Activated T-helper 1 cell treated with anti-CD3 and anti-CD28 coated beads, Interleukin-12 subunit alpha, Interleukin-12 subunit beta, Interleukin-2, Interleukin-4 antibody, amounts not matched to agents 30 ng/mL and 10 ng/mL and 1 ng/mL, durations not matched to agents 14 hours and 24 hours and 36 hours (primary cell): ENCODE measurements around the gene SLC22A6. TPM values are rescaled to one million over a fixed set of nuclear protein-coding genes. Genes with fewer than 3 reads are reported as not detected.

ENCODE experiments used
- DNase-seq: peaks from one replicate; pipeline ENCODE4 v3.0.0; 2021; ENCODE audit warnings: low spot score
- H3K27ac Mint-ChIP-seq: one replicate; pipeline ENCODE4 v1.8.0; 2021; ENCODE audit warnings: mild to moderate bottlenecking, mixed read lengths
- H3K27me3 Mint-ChIP-seq: one replicate; pipeline ENCODE4 v1.8.0; 2022; ENCODE audit warnings: mild to moderate bottlenecking, moderate library complexity, mixed read lengths; ENCODE audit not compliant: insufficient read depth
- H3K36me3 Mint-ChIP-seq: one replicate; pipeline ENCODE4 v1.8.0; 2021; ENCODE audit warnings: low read depth, mixed read lengths
- H3K4me1 Mint-ChIP-seq: one replicate; pipeline ENCODE4 v1.8.0; 2021; ENCODE audit warnings: low read depth, mixed read lengths
- H3K4me3 Mint-ChIP-seq: one replicate; pipeline ENCODE4 v1.8.0; 2021; ENCODE audit warnings: mild to moderate bottlenecking, moderate library complexity, mixed read lengths
- H3K9me3 Mint-ChIP-seq: one replicate; pipeline ENCODE4 v1.8.0; 2021; ENCODE audit warnings: mixed read lengths
- intact Hi-C: fragments of 100-400 bp; cut with micrococcal nuclease; formaldehyde crosslinking; loops from one replicate; pipeline ENCODE4 v1.15.1; 2024
- total RNA-seq: library from RNA; stranded (reverse); gene quantifications from 2 replicates; pipeline ENCODE4 v1.2.3, GENCODE V29; 2022

Gene SLC22A6
- total RNA-seq, 1 donor from 2014 or later = not detected

DNA sequence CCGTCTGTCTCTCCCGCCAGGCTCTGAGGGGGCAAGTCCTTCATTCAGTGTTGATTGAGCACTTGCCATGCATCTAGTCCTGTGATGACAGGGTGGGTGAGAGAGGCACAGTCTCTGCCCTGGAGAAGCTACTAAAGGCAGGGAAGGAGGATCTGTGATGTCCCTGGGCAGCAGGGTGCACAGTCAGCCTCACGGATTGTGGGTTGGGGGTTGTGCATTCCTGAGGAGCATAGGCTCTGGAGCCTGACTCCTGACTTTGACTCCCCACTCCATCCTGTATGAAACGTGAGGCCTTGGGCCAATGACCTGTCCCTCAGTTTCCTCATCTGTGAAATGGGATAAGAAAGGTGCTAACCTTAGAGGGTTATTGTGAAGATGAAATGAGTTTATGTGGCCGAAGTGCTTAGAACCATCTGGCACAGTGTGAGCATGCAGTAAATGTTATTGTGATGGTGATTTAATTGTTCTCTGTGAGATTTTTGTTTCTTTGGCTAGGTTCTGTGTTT is 26.2 kb upstream of the SLC22A6 start:
- no peaks in the 10 kb centered on the region for H3K27me3 Mint-ChIP-seq

DNA sequence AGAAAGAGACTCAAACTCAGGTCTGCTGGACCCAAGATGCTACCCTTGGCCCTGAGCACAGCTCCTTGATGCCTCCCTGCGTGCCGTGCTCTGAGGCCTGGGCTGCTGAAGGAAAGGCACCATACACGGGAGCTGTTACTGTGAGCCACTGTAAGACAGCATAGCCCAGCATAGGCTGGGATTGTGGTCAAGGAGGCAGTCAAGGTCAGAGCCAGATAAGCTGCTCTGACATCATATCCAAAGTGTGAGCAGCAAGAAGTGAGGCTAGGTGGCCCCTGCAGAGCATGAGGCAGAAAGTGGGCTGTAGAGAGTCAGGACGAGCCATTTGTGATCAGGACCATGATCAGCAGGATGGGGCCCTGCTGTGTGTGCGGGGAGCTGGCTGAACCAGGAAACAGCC is 23.2 kb upstream of the SLC22A6 start:
- H3K27ac Mint-ChIP-seq = no peak overlapping the region
- H3K4me1 Mint-ChIP-seq = no peaks in the 10 kb centered on the region
- peaks cover 8% of the 10 kb centered on the region for H3K27me3 Mint-ChIP-seq
- no peaks in the 10 kb centered on the region for H3K9me3 Mint-ChIP-seq
- no peak for DNase-seq
- H3K4me3 Mint-ChIP-seq = no peak overlapping the region
- intact Hi-C loops = no loop called here
- H3K36me3 Mint-ChIP-seq = no peaks in the 10 kb centered on the region

More for the DNA sequence above, 26.2 kb upstream of the SLC22A6 start:
- intact Hi-C loops = no loop called here
- Mint-ChIP-seq H3K4me1 (no peaks in the 10 kb centered on the region), H3K36me3 (no peaks in the 10 kb centered on the region), H3K4me3 (no peak overlapping the region), H3K27ac (no peak overlapping the region), H3K9me3 (no peaks in the 10 kb centered on the region)
- no peak for DNase-seq

DNA sequence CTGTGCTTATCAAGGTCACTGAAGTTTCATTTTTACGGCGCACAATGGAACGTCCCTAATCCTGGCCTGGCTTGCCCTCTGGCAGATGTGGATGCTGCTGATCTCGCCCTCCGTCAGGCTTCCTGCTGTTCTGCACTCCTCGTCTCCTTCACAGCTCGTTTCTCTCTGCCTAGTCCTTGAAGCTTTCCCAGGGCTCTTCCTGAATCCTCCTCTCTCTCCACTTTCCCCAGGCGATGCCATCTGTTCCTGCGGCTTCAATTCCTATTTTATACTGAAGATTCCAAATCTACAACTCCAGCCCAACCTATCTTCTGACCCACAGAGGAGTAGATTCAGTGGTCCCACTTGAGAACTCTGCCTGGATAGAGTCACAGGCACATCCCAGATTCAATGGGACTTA is 16.7 kb upstream of the SLC22A6 start:
- H3K4me1 Mint-ChIP-seq = no peaks in the 10 kb centered on the region
- no peak overlapping the region for H3K4me3 Mint-ChIP-seq
- DNase-seq = no peak
- intact Hi-C loops = no loop called here
- H3K27me3 Mint-ChIP-seq = peaks cover 10% of the 10 kb centered on the region
- H3K27ac Mint-ChIP-seq = no peak overlapping the region
- no peaks in the 10 kb centered on the region for H3K9me3 Mint-ChIP-seq
- H3K36me3 Mint-ChIP-seq = no peaks in the 10 kb centered on the region

DNA sequence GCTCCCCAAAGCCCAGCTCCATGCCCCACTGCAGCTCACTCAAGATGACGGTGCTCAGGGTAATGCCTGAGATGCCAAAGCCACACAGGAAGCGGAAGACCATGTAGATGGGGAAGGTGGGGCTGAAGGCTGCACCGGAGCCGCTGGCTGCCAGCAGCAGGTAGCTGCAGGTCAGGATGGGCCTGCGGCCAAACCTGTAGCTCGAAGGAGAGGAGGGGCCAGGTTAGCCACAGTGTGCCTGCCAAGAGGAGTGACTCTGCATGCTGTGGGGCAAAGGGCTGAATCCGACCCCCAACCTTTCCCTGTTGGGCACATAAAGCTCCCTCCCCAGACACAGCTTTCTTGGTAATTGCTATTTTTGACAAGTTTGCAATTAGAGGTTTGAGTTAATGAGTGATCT is 14.9 kb upstream of the SLC22A6 start:
- DNase-seq = no peak
- peaks cover 8% of the 10 kb centered on the region for H3K27me3 Mint-ChIP-seq
- no peak overlapping the region for H3K27ac Mint-ChIP-seq
- intact Hi-C loops = no loop called here
- H3K4me3 Mint-ChIP-seq = no peak overlapping the region
- H3K4me1 Mint-ChIP-seq = no peaks in the 10 kb centered on the region
- H3K36me3 Mint-ChIP-seq = no peaks in the 10 kb centered on the region
- H3K9me3 Mint-ChIP-seq = no peaks in the 10 kb centered on the region

DNA sequence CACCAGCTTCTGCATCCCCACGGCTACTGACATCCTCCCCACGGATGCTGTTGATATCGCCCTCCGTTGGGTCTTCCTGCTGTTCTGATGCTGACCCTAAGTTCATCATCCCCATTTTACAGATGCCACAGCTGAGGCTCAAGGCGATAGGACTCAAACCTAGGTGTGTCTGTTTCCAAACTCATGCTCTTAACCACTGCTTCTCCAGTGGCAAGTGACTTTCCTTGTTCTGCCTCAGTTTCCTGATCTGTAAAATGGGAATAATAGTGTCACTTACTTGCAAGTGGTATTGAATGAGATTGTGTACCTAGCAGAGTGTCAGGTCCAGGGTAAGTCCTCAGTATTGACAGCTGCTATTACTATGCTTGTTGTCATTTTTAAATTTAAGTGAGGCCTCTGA is 14.4 kb upstream of the SLC22A6 start:
- H3K9me3 Mint-ChIP-seq = no peaks in the 10 kb centered on the region
- H3K4me1 Mint-ChIP-seq = no peaks in the 10 kb centered on the region
- no peak overlapping the region for H3K4me3 Mint-ChIP-seq
- peaks cover 4% of the 10 kb centered on the region for H3K27me3 Mint-ChIP-seq
- intact Hi-C loops = no loop called here
- no peak for DNase-seq
- no peak overlapping the region for H3K27ac Mint-ChIP-seq
- H3K36me3 Mint-ChIP-seq = no peaks in the 10 kb centered on the region

DNA sequence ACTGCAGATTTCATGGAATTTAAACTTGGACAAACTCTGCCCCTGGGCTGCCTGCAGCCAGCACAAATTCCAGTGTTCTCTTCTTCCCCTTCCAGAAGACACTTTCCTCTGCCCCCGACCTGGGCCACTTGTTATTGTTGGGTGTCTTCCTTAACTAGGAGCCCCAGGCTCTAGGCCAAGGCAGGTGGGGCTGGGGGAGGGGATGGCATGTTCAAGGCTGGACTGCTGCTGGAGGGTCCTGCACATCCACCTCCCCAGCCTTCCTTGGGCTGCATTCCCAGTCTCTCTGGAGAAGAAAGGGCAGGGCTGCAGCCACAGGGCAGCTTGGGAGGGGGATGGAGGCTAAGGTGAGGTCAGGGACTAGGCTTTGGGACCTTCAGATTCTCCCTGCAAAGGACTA is 11.5 kb upstream of the SLC22A6 start:
- H3K36me3 Mint-ChIP-seq = no peaks in the 10 kb centered on the region
- H3K27ac Mint-ChIP-seq = no peak overlapping the region
- H3K4me1 Mint-ChIP-seq = no peaks in the 10 kb centered on the region
- peaks cover 2% of the 10 kb centered on the region for H3K27me3 Mint-ChIP-seq
- intact Hi-C loops = no loop called here
- DNase-seq = no peak
- no peak overlapping the region for H3K4me3 Mint-ChIP-seq
- no peaks in the 10 kb centered on the region for H3K9me3 Mint-ChIP-seq

DNA sequence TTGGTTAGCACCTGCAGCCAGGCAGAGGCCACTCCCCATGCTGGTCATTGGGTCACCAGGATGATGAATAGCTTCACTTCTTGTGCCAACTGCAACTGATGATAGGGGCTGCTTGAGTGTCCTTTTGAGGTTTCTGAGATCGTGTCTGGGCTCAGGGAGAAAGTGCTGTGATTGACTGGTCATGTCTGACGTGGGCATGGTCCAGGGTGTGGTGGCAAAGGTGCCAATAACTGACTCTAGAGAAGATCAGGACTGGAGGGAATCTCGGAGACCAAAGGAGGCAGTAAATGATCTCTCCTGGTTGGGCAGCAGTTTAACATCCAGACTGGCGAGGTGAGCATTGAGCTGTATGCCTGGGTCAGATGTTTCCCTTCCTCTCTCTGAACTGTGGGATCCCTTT is 10.0 kb upstream of the SLC22A6 start:
- Mint-ChIP-seq H3K27ac (no peak overlapping the region), H3K4me3 (no peak overlapping the region), H3K4me1 (no peaks in the 10 kb centered on the region), H3K9me3 (no peaks in the 10 kb centered on the region), H3K27me3 (peaks cover 2% of the 10 kb centered on the region), H3K36me3 (no peaks in the 10 kb centered on the region)
- DNase-seq = no peak
- intact Hi-C loops = no loop called here

DNA sequence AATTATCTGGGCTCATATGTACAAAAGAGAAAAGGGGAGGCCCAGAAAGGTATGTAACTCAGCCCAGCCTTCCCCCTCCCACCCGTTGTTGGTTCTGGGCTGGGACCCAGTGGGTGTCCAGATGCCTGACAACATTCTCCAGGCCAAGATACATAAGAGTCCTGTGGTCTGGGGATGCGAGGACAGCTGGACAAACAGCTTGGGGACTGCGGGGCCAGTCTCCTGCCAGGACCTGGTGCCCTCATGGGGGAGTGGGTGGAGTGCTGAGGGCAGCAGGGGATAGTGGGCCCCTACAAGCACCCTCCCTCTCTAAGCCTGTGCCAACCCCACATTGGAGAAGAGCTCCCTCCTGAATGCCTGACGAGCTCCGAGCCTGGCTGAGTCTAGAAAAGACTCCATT is 3.5 kb upstream of the SLC22A6 start:
- DNase-seq = no peak
- intact Hi-C loops = no loop called here
- Mint-ChIP-seq H3K27me3 (peaks cover 5% of the 10 kb centered on the region), H3K4me1 (no peaks in the 10 kb centered on the region), H3K4me3 (no peak overlapping the region), H3K9me3 (no peaks in the 10 kb centered on the region), H3K36me3 (no peaks in the 10 kb centered on the region), H3K27ac (no peak overlapping the region)

DNA sequence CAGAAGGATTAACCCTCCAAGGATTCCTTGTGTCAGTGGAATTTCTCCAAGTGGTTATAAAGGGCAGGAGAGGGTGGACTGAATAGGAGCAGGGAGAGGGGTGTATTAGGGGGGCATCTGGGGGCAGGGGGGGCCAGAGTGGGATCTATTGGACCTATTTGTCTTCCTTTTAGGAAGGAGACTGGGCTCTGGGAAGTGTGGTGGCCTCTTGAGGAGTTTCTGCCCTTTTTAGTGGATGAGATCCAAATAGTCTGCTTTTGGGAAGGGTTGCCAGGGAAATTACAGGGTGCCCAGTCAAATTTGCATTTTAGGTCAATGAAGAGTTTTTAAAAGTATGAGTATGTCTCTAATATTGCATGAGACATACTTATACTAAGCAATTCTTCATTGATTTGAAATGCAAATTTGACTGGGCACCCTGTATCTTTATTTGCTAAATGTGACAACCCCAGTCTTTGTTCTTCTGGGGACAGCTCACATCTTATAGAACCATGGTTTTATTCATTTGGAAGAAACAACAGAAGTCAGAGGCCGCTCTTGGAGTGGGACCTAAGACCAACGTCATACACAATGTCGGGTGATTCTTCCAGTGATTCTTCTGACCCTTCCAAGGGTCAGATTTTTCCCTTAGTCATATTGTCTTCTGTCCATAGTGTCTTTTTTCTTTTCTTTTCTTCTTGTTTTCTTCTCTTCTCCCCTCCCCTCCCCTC is 429 bp upstream of the SLC22A6 start:
- intact Hi-C loops = no loop called here
- Mint-ChIP-seq H3K4me3 (no peak overlapping the region), H3K36me3 (no peaks in the 10 kb centered on the region), H3K9me3 (no peaks in the 10 kb centered on the region), H3K27me3 (peaks cover 5% of the 10 kb centered on the region), H3K27ac (no peak overlapping the region), H3K4me1 (no peaks in the 10 kb centered on the region)
- no peak for DNase-seq

DNA sequence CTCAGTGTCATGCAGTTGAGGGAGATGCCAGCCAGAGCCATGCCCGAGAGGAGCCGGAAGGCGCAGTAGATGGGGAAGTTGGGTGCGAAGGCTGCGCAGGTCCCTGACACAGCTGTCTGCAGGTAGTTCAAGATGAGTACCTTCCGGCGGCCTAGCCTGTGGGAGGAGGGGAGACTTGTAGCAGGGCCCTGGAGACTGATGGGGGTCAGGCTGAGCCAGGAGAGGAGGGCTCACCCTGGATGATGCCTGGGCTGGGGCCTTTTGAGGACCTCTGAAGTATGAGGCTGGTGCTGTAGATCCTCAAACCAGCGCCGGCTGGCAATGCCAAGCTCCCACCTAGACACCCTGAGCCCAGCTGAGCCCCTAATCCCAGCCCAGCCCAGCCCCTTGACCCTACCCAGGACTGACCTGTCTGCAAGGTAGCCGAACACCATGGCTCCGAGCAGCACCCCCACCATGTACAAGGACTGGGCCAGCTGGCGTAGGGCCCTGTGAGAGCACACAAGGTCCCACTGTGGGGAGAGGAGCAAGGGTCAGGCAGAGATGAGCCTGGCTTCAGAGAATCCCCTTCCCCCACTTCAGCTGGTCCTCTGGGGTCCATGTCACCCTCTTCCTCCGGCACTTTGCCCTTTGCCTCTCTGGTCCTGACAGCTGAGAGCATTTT is 1.1 kb downstream of the SLC22A6 start:
- DNase-seq = no peak
- intact Hi-C loops = no loop called here
- peaks cover 5% of the 10 kb centered on the region for H3K27me3 Mint-ChIP-seq
- H3K4me3 Mint-ChIP-seq = no peak overlapping the region
- H3K36me3 Mint-ChIP-seq = no peaks in the 10 kb centered on the region
- no peaks in the 10 kb centered on the region for H3K9me3 Mint-ChIP-seq
- no peaks in the 10 kb centered on the region for H3K4me1 Mint-ChIP-seq
- no peak overlapping the region for H3K27ac Mint-ChIP-seq

DNA sequence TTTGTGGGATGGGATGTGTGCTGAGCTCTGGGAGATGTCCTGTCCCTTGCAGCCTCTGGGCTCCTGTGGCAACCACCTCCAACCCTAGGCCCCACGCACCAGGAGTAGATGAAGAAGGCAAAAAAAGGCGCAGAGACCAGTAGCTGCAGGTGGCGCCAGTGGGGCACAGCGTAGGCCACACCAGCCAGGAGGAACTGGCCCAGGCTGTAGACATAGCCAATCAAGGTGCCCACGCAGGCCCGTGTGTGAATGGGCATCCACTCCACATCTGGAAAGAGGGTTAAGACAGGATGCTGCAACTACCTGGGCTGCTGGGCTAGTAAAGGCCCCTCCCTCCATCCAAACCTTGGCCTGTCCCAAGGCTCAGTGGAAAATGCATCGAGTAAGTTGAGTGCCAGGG is 3.0 kb downstream of the SLC22A6 start:
- H3K27ac Mint-ChIP-seq = no peak overlapping the region
- H3K27me3 Mint-ChIP-seq = peaks cover under 1% of the 10 kb centered on the region
- no peaks in the 10 kb centered on the region for H3K4me1 Mint-ChIP-seq
- intact Hi-C loops = no loop called here
- no peak overlapping the region for H3K4me3 Mint-ChIP-seq
- no peak for DNase-seq
- H3K36me3 Mint-ChIP-seq = no peaks in the 10 kb centered on the region
- H3K9me3 Mint-ChIP-seq = no peaks in the 10 kb centered on the region

DNA sequence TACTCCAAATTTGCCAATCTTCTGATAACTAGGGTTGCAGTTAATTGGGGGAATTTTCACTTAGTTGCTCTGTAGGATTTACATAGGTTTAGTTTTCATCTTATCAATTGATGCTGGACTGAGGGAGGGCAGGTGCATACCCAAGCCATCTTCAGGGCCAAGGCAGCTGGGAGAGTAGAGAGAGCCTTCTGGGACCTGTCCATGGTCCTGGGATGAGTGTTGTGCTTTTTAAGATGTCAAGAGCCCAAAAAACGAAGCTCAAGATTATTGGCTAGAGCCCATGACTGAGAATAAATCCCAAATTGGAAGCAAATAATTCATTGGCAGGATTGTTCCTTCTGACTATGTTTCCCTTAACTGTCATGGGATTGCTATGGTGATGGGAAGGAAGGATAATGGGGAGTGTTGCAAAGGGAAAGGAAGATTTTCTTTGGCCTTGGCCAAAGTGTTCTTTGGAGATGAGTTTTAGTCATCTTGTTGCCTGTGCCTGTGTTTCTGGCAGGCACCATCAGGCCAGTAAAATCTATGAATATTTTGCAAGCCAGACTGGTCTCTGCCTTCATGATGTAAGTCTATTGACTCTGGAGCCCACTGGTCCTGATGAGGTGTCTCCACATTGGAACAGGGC is 4.5 kb downstream of the SLC22A6 start:
- no peak overlapping the region for H3K4me3 Mint-ChIP-seq
- no peaks in the 10 kb centered on the region for H3K4me1 Mint-ChIP-seq
- intact Hi-C loops = no loop called here
- DNase-seq = no peak
- no peak overlapping the region for H3K27ac Mint-ChIP-seq
- H3K36me3 Mint-ChIP-seq = no peaks in the 10 kb centered on the region
- no peaks in the 10 kb centered on the region for H3K27me3 Mint-ChIP-seq
- H3K9me3 Mint-ChIP-seq = no peaks in the 10 kb centered on the region

DNA sequence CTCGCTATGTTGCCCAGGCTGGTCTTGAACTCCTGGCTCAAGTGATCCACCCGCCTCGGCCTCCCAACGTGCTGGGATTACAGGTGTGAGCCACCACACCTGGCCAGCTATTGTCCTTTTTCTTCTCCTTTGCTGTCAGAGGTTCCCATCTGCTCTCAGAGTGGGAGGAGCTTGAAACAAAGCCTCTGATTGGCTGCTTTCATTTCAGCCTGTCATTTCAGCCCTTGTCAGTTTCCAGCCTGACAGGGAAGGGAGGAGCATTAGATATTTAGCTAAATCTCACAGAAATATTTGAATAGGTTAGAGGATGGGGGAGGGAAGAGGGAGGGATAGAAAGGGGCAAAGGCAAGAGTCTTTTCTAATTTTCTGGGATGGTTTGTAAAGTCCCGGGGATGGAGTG is 8.7 kb downstream of the SLC22A6 start:
- Mint-ChIP-seq H3K4me1 (no peaks in the 10 kb centered on the region), H3K4me3 (no peak overlapping the region), H3K9me3 (no peaks in the 10 kb centered on the region), H3K36me3 (no peaks in the 10 kb centered on the region), H3K27me3 (no peaks in the 10 kb centered on the region), H3K27ac (no peak overlapping the region)
- no peak for DNase-seq
- intact Hi-C loops = no loop called here
